Natural killer cell (primary cell): ENCODE measurements around the gene SMTNL2. TPM values are rescaled to one million over a fixed set of nuclear protein-coding genes. Genes with fewer than 3 reads are reported as not detected.

Source experiments
- ATAC-seq, 3 donors: fragments of 150-1000 bp in 2 of 3; fragments of 200-7000 bp in 1 of 3; cut with Tn5 transposase; 1 replicate in 1 of 3; 2 replicates in 2 of 3; pipeline ENCODE4 v1.10.0; 2021; ENCODE audit warnings: mild to moderate bottlenecking in 2 of 3, moderate library complexity in 2 of 3
- DNase-seq, 2 donors: peaks; one replicate each; pipeline versions ENCODE4 v3.0.0 to v3.0.0-alpha.2; 2013 to 2021; ENCODE audit warnings: mixed read lengths in 1 of 2
- H3K27ac ChIP-seq: one replicate; pipeline ENCODE4 v1.5.1; 2013; ENCODE audit warnings: mild to moderate bottlenecking, low read length
- H3K27me3 ChIP-seq: one replicate; pipeline ENCODE4 v1.6.1; 2013; ENCODE audit warnings: low read length; ENCODE audit not compliant: control insufficient read depth, insufficient read depth
- H3K36me3 ChIP-seq: one replicate; pipeline ENCODE4 v1.6.1; 2013; ENCODE audit warnings: low read length; ENCODE audit not compliant: control insufficient read depth, insufficient read depth
- H3K4me1 ChIP-seq: one replicate; pipeline ENCODE4 v1.6.1; 2013; ENCODE audit warnings: low read length; ENCODE audit not compliant: control insufficient read depth, insufficient read depth
- H3K4me3 ChIP-seq: one replicate; pipeline ENCODE4 v1.5.1; 2013; ENCODE audit warnings: low read length
- H3K9me3 ChIP-seq: one replicate; pipeline ENCODE4 v1.6.1; 2013; ENCODE audit warnings: low read length; ENCODE audit not compliant: control insufficient read depth, insufficient read depth
- H3K27ac Mint-ChIP-seq, 2 donors: one replicate each; pipeline ENCODE4 v1.8.0; 2022; ENCODE audit warnings: mild to moderate bottlenecking in 2 of 2, mixed read lengths in 2 of 2, moderate library complexity in 1 of 2
- H3K27me3 Mint-ChIP-seq, 2 donors: one replicate each; pipeline ENCODE4 v1.8.0; 2022; ENCODE audit warnings: low read depth in 2 of 2, mixed read lengths in 2 of 2
- H3K36me3 Mint-ChIP-seq: one replicate; pipeline ENCODE4 v1.8.0; 2022; ENCODE audit warnings: mixed read lengths
- H3K4me1 Mint-ChIP-seq, 2 donors: one replicate each; pipeline ENCODE4 v1.8.0; 2022; ENCODE audit warnings: mixed read lengths in 2 of 2
- H3K4me3 Mint-ChIP-seq: one replicate; pipeline ENCODE4 v1.8.0; 2022; ENCODE audit warnings: mild to moderate bottlenecking, moderate library complexity, mixed read lengths
- H3K9me3 Mint-ChIP-seq, 2 donors: one replicate each; pipeline ENCODE4 v1.8.0; 2022; ENCODE audit warnings: mixed read lengths in 2 of 2
- WGBS: methylation state at CpG from one replicate; pipeline ENCODE4 v1.1.7; 2013; ENCODE audit warnings: missing lambda C conversion rate; ENCODE audit not compliant: insufficient coverage; 5-methylcytosine and 5-hydroxymethylcytosine counted together
- intact Hi-C: fragments of 100-400 bp; cut with micrococcal nuclease; formaldehyde crosslinking; loops from one replicate; pipeline ENCODE4 v1.14.2; 2022
- total RNA-seq, 4 donors: library from RNA; stranded (reverse); fragments of 120-200 nt in 1 of 4; gene quantifications; one replicate each; pipeline versions ENCODE4 v1.2.3 to v1.2.4, GENCODE V29; 2013 to 2022
- TF ChIP-seq, protein P1 (sequence below): fragments of 200-600 bp; IDR thresholded peaks from one replicate; pipeline ENCODE4 v1.8.0; 2022; ENCODE audit warnings: antibody characterized with exemption

Gene SMTNL2
- total RNA-seq, 3 donors from 2014 or later (not counting 1 experiment from before 2014, with no cell fraction given) = not detected

DNA sequence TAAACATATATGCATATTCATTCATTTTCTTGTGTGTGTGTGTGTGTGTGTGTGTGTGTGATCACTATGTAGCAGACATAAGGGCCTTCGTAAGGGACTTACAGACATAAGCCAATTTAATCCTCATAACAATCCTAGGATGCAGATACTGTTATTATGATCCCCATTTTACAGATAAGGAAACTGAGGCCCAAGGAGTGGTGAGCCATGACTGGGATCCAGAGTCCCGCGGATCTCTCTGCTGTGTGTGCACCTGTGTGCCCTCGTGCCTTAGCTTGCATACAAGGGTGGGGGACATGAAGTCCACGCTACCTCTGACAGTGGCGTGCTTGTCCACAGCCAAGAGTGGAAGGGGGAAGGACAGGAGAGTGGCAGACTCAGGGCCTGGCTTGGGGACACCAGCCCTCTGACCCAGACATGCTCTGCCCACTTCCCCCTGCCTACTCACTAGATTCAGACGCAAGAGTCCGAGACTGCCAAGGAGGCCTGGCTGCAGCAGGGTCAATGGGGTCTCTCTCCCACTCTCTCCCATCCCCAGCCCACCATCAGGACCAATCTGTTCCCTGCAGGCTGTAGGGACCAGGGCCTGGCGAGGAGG lies 9.8 kb upstream of the SMTNL2 start:
- DNase-seq = no peak
- intact Hi-C loops = no loop called here
- no peaks in the 10 kb centered on the region for H3K9me3 Mint-ChIP-seq
- no peak overlapping the region for H3K27ac Mint-ChIP-seq
- no peaks in the 10 kb centered on the region for H3K36me3 Mint-ChIP-seq
- H3K27me3 ChIP-seq = no peaks in the 10 kb centered on the region
- no peak for ATAC-seq
- H3K27me3 Mint-ChIP-seq = no peaks in the 10 kb centered on the region
- H3K4me3 Mint-ChIP-seq = no peak overlapping the region
- H3K4me1 Mint-ChIP-seq = no peaks in the 10 kb centered on the region
- no peaks in the 10 kb centered on the region for H3K36me3 ChIP-seq
- H3K4me1 ChIP-seq = no peaks in the 10 kb centered on the region
- H3K4me3 ChIP-seq = no peak overlapping the region
- H3K27ac ChIP-seq = no peak overlapping the region
- 91% methylated on average over 9 of the region's 9 CpGs for WGBS
- H3K9me3 ChIP-seq = no peaks in the 10 kb centered on the region
- TF ChIP-seq, protein P1, sequence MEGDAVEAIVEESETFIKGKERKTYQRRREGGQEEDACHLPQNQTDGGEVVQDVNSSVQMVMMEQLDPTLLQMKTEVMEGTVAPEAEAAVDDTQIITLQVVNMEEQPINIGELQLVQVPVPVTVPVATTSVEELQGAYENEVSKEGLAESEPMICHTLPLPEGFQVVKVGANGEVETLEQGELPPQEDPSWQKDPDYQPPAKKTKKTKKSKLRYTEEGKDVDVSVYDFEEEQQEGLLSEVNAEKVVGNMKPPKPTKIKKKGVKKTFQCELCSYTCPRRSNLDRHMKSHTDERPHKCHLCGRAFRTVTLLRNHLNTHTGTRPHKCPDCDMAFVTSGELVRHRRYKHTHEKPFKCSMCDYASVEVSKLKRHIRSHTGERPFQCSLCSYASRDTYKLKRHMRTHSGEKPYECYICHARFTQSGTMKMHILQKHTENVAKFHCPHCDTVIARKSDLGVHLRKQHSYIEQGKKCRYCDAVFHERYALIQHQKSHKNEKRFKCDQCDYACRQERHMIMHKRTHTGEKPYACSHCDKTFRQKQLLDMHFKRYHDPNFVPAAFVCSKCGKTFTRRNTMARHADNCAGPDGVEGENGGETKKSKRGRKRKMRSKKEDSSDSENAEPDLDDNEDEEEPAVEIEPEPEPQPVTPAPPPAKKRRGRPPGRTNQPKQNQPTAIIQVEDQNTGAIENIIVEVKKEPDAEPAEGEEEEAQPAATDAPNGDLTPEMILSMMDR = no peak

DNA sequence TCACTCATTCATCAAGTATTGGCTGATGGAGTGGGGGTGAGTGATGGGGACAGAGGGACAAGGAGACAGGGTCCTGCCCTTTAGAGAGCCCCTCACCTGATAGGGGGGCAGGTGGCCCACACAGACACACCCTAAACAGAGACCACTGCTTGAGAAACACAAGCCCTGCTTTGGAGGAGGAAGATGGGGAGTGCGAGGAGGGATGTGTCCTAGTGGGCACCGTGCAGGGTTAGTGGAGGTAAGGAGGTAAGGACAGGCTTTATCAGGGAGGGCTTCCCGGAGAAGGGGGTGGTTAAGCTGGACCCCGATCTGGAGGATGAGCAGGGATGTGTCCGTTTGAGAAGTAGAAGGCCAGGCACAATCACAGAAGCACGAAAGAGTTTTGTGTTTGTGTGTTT lies 8.2 kb upstream of the SMTNL2 start:
- no peaks in the 10 kb centered on the region for H3K36me3 Mint-ChIP-seq
- ATAC-seq (no peak), DNase-seq (no peak)
- intact Hi-C loops = no loop called here
- no peaks in the 10 kb centered on the region for H3K27me3 ChIP-seq
- 87% methylated on average over 6 of the region's 6 CpGs for WGBS
- H3K9me3 Mint-ChIP-seq = no peaks in the 10 kb centered on the region
- H3K4me3 ChIP-seq = no peak overlapping the region
- no peak overlapping the region for H3K27ac Mint-ChIP-seq
- TF ChIP-seq, protein P1 = no peak
- H3K9me3 ChIP-seq = no peaks in the 10 kb centered on the region
- no peaks in the 10 kb centered on the region for H3K36me3 ChIP-seq
- no peak overlapping the region for H3K4me3 Mint-ChIP-seq
- H3K4me1 ChIP-seq = no peaks in the 10 kb centered on the region
- no peaks in the 10 kb centered on the region for H3K4me1 Mint-ChIP-seq
- peaks cover 0 to 3% of the 10 kb centered on the region in 2 donors for H3K27me3 Mint-ChIP-seq
- H3K27ac ChIP-seq = no peak overlapping the region

DNA sequence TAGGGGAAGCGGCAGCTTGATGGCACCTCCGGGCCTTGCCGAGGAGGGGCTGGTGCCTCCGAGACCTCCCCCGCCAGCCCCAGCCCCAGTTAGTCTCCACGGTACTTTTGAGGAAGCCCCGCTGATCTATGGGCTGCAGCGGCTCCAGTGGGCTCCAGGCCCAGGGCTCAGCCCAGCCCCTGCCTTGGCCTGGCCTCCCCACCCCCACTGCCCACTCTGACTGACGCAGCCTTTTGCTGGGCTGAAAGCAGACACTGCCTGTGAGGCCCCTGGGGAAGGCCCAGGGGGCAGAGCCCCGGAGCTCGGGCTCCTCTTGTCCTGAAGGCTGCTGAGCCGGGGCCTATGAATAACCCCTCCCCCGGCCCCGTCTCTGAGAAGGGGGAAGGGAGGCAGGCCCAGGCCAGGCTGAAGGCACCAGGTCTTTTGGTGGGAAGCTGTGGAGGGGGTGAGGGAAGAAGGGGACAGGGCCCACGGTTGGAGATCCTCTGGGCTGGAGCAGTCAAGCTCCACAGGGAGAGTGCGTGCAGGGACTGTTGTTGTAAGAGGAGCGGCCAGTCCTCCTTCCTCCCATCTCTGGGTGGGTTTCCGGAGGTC lies 7.5 kb upstream of the SMTNL2 start:
- H3K27ac ChIP-seq = no peak overlapping the region
- no peaks in the 10 kb centered on the region for H3K4me1 ChIP-seq
- H3K36me3 Mint-ChIP-seq = no peaks in the 10 kb centered on the region
- no peaks in the 10 kb centered on the region for H3K27me3 ChIP-seq
- H3K4me3 Mint-ChIP-seq = no peak overlapping the region
- intact Hi-C loops = no loop called here
- WGBS = 64% methylated on average over 18 of the region's 18 CpGs
- H3K4me3 ChIP-seq = no peak overlapping the region
- DNase-seq (no peak), ATAC-seq (no peak)
- no peaks in the 10 kb centered on the region for H3K9me3 Mint-ChIP-seq
- H3K27me3 Mint-ChIP-seq = peaks cover 0 to 8% of the 10 kb centered on the region in 2 donors
- TF ChIP-seq, protein P1 = no peak
- H3K4me1 Mint-ChIP-seq = no peaks in the 10 kb centered on the region
- H3K36me3 ChIP-seq = no peaks in the 10 kb centered on the region
- no peaks in the 10 kb centered on the region for H3K9me3 ChIP-seq
- H3K27ac Mint-ChIP-seq = no peak overlapping the region
